Ureter (tissue), 1 donor: Measurements from ENCODE around the gene LONP2. TPM values are rescaled to one million over a fixed set of nuclear protein-coding genes. Genes with fewer than 3 reads are reported as not detected.
"Not testable (repeated sequence)": the region's sequence is repeated elsewhere in the genome, so short reads cannot be mapped to it uniquely, and the experiment has no call there.

Experiments
- DNase-seq: peaks from one replicate; pipeline ENCODE4 v3.0.0-alpha.2; 2020; ENCODE audit warnings: low spot score
- total RNA-seq: library from RNA; stranded (reverse); gene quantifications from one replicate; pipeline ENCODE4 v1.2.4, GENCODE V29; 2023
- donor health status: DM: yes; HTN: yes; CAD: no.

Gene LONP2
- total RNA-seq, 1 donor from 2014 or later: 144 TPM

- no peak for DNase-seq
These were observed 9.0 kb upstream of the LONP2 start for GRCh38 chr16:48235058-48235555.

DNA sequence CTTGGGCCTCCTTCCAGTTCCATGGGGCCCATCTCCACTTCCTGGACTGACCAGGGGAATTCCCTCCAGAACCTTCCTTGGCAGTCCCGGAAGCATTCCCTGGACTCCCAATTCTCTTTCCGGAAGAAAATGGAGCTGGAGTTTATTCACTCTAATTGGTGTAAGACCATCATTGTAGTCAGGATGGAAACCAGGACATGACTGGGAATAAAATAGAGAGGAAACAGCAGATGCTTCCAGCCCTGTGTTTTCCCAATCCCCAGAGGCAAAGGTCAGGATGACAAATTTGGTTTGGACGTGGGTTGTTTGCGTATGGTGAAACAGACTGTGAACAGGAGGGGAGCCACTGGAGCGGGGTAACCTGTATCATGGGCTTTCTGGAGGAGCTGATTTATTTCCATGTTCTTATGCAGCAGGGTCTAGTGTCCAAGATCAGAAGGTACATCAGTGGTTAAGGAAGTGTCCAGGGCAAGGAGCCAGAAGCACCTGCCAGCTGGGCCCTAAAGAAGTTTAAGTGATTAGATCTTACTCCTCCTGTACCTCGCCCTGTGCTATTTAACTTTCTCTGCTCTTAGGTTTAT is 8.5 kb upstream of the LONP2 start:
- DNase-seq: no peak

DNA sequence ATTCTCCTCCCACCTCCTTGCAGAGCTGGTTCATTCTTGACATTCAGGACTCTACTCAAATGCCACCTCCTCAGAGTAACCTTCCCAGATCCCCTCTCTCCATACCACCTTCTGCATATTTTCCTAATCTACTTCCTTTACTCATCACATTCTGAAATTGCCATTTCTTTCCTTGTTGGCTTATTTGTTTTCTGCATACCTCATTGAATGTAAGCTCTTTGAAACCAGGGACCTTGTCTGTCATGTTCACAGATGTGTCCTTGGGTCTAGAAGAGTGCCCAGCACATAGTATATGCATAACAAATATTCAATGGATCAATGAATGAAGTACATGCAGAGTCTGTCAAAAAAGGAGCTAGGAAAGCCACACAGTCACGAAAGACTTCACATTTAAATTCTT is 7.8 kb upstream of the LONP2 start:
- no peak for DNase-seq

GRCh38 chr16:48240147-48240546 is 4.0 kb upstream of the LONP2 start:
- DNase-seq: not testable (repeated sequence)

DNA sequence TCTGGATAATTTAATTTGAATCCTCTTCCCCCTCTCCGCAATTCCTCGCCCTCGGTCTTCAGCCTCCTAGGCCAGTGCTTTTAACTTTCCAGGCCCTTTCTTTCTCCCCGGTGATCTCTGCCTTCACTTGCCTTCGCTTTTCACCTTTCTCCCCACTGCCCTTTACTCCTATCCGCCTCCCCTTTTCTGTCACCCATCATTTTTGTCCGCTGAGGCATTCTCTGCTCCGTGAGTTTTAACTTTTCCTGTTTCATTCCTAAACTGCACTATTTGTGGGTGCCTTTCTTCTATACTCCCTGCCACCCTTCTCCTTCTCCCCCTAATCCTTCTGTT is 729 bp downstream of the LONP2 start:
- no peak for DNase-seq

GRCh38 chr16:48246066-48246465 is 2.0 kb downstream of the LONP2 start:
- no peak for DNase-seq

- DNase-seq: no peak
These were observed 3.2 kb downstream of the LONP2 start, which contains the start of gene ABCC11 for GRCh38 chr16:48247311-48247710. TSS of gene ABCC11 (minus strand) at chr16:48247539. CDS start at chr16:48231921, 15,618 bp downstream.

GRCh38 chr16:48250520-48251278 is 6.6 kb downstream of the LONP2 start:
- DNase-seq: no peak

GRCh38 chr16:48252013-48252412 is 7.9 kb downstream of the LONP2 start:
- DNase-seq: no peak

DNA sequence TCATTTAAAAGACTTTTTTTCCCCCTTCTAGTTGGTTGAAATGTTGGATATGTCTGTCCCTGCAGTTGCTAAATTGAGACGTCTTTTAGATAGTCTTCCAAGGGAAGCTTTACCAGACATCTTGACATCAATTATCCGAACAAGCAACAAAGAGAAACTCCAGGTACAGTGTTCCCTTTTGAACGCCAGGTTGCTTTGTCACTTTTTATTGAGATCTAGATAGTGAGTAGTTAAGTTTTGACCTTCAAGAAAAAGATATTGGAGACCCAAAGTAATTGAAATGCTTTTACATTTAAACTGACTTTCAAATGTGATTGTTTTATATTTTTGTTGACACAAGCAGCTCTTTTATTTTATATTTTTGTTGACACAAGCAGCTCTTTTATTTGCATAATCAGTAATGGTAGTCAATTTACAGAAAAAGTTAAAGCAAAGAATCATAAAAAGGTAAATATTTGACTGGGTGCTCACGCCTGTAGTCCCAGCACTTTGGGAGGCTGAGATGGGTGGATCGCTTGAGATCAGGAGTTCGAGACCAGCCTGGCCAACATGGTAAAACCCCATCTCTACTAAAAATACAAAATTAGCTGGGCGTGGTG is 12.6 kb downstream of the LONP2 start:
- DNase-seq: no peak

DNA sequence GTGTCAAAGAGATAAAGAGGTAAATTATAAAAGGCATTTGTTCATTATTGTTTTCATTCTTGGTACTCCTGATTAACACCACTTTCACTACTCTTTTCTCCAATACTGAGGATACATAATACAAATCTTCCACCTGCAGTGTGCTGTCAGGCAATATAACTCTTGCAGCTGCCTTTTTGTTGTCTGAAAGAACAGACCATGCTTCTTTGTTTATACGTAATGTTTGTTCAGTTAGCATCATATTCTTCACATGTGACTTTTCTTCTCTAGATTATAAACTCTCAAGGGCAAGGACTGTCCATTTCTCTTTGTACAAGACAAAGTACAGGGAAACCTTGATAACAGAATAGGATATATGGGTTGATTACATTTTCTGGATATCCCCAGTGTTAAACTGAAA is 17.5 kb downstream of the LONP2 start:
- no peak for DNase-seq

DNA sequence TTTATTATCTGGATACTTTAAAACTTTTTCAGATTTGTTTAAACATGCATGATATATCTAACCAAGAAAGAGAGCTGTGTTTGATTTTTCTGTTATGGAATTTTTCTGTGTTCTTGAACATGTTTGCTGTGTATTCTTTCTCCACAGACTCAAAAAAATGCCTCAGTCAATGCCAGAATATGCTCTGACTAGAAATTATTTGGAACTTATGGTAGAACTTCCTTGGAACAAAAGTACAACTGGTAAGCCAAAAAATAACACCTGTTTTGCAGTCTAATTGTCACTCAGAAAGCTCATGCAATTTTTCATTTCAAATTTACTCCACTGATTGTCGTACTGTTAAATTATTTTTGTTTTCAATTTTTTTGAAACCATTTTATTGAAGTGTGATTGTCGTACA is 18.5 kb downstream of the LONP2 start:
- no peak for DNase-seq

DNA sequence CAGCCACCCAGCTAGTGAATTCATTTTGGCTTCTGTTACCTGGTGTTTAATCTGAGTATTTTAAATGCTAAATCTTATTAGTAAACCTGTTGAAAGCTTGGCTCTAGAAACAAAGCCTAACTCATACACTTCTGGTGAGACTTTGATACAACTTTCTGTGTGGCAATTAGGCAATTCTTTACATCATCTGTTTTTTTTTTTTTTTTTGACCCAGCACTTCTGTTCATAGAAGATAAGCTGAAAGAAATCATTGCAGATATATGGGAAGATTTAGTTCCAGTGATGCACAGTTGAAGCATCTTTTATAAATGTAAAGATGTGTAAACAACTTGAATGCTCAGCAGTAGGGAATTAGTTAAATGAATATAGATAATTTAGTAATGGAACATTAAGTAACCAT is 24.9 kb downstream of the LONP2 start:
- no peak for DNase-seq

DNA sequence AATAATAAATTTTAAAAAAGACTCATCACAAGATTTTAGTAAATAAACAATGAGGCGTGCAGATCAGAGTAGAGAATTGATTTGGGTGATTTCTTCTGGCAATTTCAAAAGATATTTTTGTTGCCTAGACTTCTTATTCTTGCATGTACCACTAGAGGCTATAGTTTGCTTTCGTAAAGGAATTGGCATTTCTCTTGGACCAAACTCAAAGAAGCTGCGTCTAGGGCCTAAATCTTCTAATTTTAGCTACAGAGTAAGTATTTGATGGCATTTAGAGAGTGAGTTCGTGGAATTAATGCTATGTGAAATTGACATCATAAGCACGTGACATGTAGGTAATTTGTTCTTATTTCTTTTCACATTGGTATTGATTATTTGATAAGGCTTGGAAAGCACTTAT is 27.6 kb downstream of the LONP2 start:
- DNase-seq: no peak

GRCh38 chr16:48272837-48273421 is 28.8 kb downstream of the LONP2 start:
- no peak for DNase-seq

DNA sequence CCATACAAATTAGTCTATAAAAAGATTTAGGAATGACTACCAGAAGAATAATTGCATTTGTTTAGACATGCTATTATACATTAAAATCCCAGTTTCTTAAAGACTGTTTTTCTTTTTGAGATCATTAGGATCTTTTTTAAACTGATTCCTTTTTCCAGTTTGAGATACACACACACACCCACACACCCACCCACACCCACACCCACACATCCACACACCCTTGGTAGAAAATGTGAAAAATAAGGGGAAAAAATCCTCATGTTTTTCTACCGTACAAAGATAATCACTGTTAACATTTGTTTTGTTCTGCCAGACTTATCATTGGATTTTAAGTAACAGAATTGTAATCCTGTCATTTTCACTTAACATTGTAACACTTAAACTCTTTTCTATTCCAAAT is 30.4 kb downstream of the LONP2 start:
- no peak for DNase-seq

DNA sequence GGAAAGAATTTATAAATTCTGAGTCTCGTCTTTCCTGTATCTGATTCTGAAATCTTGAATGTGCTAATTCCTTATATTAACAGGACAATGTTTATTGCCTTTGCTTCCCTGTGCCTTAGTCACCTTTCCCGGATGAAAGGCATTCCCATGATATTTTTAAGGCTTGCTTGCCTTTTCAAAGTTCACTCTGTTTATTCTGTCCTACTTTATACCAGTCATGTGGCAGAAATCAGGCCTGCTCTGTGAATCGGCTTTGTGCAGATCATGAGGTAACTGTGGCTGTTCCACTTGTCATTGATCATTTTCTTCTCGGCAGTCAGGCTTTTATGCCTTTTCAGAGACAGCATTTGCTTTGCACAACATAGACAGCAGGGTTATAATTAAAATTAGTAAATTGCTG is 32.0 kb downstream of the LONP2 start:
- no peak for DNase-seq

DNA sequence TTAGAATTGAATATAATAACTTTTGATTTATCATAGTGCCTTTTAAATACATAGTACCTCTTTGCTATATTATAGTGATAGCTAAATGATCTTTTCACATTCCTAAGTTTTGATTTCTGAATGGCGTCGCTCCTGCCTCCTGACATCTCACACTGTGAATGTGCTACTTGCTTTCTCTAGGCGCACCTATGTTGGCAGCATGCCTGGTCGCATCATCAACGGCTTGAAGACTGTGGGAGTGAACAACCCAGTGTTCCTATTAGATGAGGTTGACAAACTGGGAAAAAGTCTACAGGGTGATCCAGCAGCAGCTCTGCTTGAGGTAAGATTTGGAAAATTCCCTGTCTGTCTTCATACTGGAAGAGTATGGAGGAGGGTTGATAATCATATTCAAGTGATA is 33.1 kb downstream of the LONP2 start:
- no peak for DNase-seq

GRCh38 chr16:48279199-48279598 is 35.1 kb downstream of the LONP2 start:
- no peak for DNase-seq

- no peak for DNase-seq
These were observed 36.4 kb downstream of the LONP2 start for GRCh38 chr16:48280546-48280945.

- no peak for DNase-seq
These were observed 38.6 kb downstream of the LONP2 start for GRCh38 chr16:48282636-48283263.

DNA sequence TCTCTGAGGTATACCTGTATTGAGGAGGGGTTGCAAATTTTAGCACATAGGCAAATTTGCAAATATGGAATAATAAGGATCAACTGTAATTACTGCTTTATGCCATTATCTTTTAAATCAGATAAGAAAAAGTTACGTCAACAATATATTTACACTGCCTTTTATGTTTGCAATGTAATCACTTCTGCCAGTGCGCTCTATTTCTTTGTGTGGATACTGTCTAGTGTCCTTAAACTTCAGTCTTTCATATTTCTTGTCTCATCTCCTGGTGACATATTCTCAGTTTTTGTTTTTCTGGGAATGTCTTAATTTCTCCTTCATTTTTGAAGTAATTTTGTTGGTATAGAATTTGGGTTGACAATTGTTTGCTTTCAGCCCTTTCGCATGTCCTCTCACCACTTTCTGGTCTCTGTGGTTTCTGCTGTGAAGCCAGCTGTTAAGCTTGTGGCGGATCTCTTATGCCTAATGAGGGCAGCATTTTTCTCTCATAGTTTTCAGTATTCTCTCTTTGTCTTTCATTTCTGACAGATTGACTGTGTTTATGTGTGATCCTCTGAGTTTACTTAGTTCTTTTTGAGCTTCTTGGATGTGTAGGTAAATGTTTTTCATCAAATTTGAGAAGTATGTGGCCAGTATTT is 40.8 kb downstream of the LONP2 start:
- no peak for DNase-seq
